GM18873 (cell line): ENCODE measurements around the gene GPR151.

Experiments
- ATAC-seq: cut with Tn5 transposase; IDR thresholded peaks from one replicate; pipeline ENCODE4 v1.9.1; 2021; ENCODE audit warnings: mild to moderate bottlenecking, moderate library complexity, moderate number of reproducible peaks; ENCODE audit not compliant: unreplicated experiment, low FRiP score

The GPR151 gene

GRCh38 chr5:146521403-146522106 lies 5.6 kb upstream of the GPR151 start:
- no peak for ATAC-seq

GRCh38 chr5:146520731-146521130 lies 4.7 kb upstream of the GPR151 start:
- ATAC-seq, result no peak

DNA sequence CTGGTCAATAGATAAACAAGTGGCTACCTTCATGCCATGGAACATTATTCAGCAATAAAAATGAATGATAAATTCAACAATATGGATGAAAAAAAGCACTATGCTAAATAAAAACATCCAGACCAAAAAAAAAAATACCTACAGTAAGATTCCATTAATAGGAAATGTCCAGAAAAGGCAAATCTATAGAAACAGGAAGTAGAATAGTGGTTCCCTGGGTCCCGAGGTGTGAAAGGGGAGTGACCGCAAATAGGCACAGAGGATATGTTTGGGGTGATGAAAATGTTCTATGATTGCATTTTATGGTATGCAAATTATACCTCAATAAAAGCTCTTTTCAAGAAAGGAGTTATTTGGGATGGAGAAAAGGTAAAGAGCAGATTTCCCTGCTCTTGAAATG lies 3.6 kb upstream of the GPR151 start:
- no peak for ATAC-seq

- no peak for ATAC-seq
Observed at GRCh38 chr5:146515473-146516150, 378 bp downstream of the GPR151 start.

- no peak for ATAC-seq
Observed at GRCh38 chr5:146514575-146514974, 1.4 kb downstream of the GPR151 start.

- ATAC-seq, result no peak
Observed at GRCh38 chr5:146513462-146513861, 2.5 kb downstream of the GPR151 start.

DNA sequence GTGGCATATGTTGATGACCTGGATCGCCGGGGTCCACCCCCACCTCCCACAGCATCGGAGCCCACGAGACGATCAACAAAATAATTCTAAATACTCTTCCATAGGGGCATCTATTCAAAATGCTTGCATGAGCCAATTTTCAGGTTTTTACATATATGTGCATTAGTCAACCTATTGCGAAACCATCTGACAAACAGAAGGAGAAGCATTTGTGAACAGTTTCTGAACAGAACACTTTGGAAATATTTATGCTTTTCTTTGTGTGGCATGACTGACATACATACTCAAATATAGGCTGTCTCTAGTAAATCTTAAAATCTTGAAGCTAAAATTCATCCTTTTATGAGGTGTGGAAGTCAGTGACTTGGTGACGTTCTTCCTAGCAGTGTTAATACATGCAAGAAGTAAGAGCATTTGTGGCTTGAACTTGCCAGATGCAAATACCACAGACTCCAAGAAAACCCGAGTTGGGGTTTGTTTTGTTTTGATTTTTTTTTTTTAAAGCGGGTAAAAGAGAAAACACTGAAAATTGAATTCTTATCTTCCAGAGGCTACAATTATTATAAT lies 5.3 kb downstream of the GPR151 start:
- ATAC-seq, result no peak

GRCh38 chr5:146507428-146507827 lies 8.6 kb downstream of the GPR151 start:
- no peak for ATAC-seq

- no peak for ATAC-seq
Observed at GRCh38 chr5:146499680-146500079, 16.3 kb downstream of the GPR151 start.

GRCh38 chr5:146494656-146495055 lies 21.3 kb downstream of the GPR151 start:
- ATAC-seq, result no peak

GRCh38 chr5:146490089-146490843 lies 25.7 kb downstream of the GPR151 start:
- no peak for ATAC-seq

DNA sequence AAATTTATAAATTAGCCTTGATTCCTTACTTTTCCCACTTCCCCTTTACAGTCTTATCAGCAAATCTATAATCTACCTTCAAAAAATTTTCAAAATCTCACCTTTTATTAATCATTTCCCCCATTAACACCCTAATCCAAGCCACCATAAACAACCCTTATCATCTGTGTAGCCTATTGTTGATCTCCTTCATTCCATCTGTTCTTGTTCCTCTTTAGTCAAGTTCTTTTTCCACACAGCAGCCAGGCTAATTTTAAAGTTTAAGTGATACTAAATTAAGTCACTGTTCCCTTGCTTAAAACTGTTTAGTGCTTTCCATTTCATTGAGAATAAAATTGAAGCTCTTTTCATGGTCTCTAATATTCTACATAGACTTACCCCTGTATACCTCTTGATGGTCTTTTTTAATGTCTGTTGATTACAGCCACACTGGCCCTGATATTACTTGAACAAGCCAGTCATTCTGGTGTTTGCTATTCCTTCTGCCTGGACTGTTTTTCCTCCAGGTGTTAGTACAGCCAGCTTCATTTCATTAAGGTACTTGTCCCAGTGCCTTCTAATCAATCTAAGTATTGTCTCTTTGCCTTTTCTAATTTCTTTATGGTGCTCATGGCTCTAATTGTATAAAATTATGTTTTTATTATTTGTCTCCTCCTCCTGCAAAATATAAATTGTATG lies 31.1 kb downstream of the GPR151 start:
- no peak for ATAC-seq

GRCh38 chr5:146482775-146483174 lies 33.2 kb downstream of the GPR151 start:
- ATAC-seq, result no peak

GRCh38 chr5:146475906-146476305 lies 40.1 kb downstream of the GPR151 start:
- ATAC-seq, result no peak

DNA sequence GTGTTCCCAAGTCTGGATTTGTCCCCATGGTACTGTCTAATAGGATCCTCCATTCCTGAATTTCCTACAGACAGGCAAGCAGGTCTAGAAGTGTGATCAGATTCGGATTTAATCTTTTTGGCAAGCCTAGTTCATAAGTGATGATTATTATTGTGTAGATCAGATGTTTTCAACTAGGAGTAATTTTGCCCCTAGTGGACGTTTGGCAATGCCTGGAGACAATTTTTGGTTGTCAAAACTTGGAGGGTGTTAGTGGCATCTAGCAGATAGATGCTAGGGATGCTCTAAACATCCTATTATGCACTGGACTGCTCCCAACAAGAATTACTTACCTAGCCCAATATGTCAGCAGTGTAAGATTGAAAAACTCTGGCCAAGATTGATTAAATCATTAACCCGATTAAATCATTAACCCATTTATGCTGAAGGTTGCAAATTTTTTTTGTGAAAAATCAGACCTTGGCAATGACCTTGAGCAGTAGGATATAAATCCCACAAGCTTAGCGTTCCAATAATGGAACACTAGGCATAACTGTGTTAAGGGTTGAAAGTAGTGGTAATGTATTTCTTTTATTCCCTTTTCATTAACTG lies 40.7 kb downstream of the GPR151 start:
- ATAC-seq, result no peak

- no peak for ATAC-seq
Observed at GRCh38 chr5:146474065-146474464, 41.9 kb downstream of the GPR151 start.

GRCh38 chr5:146467760-146468159 lies 48.2 kb downstream of the GPR151 start:
- ATAC-seq, result no peak

DNA sequence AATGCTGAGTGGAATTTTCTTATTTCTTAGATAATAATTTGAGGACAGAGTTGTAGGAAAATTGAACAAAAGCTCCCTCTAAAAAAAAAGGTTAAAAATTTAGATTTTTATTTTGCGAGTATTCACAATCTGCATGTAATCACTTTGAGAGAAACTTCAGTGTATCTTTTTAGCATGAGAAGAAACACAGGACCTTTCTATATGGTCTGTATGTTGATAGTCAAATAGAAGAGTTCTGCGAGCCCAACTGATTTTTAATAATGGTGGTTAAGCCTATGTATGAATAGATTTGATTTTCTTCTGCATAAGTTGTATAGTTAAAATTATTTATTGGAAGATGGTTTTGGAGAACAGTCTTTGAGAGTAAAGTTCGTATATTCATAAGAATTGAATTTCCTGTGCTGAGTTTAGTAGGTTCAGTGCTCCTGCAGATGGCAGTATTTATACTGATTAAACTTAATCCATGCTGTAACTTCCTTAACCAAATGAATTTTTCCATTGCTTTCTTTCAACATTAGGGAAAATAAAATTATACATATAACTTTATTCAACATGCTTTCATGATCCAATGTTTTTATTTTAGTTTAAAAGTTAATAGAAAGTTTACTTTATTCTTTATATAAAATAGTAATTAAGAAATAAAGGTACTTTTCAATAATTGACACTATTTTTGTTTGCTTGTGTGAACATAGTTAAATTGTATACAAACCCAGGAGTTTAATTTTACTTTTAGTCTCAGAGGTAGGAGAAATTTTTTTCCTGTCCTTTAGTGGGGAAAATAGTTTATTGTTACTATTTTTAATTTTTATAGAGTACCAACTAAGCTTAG lies 49.3 kb downstream of the GPR151 start:
- no peak for ATAC-seq

DNA sequence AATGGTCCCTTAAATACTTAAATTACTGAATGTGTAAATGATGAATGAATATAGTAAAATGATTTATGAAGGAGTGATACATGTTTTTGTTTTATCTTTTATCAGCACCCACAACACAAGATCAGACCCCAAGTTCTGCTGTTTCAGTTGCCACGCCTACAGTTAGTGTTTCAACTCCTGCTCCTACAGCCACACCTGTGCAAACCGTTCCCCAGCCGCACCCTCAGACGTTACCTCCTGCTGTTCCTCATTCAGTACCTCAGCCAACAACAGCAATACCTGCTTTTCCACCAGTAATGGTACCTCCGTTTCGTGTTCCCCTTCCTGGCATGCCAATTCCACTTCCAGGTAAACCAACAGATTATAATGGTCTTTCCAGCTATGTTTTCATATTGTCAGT lies 52.5 kb downstream of the GPR151 start:
- ATAC-seq, result no peak
